GM21576 (cell line): ENCODE data around the gene ZNF334.
A peak's percentile ranks its signal among the peaks of the same experiment; 100 is the strongest.

Experiments used
- ATAC-seq: cut with Tn5 transposase; IDR thresholded peaks from one replicate; pipeline ENCODE4 v1.9.1; 2021; ENCODE audit warnings: mild to moderate bottlenecking, moderate library complexity; ENCODE audit not compliant: unreplicated experiment

ZNF334 gene

GRCh38 chr20:46512943-46513844 is at the start of gene ZNF334:
TSS of gene ZNF334 (minus strand) at chr20:46513559. CDS start at chr20:46512102, 1,457 bp downstream.
- ATAC-seq, result peak; percentile 53

GRCh38 chr20:46562373-46563169 is 49.2 kb upstream of the ZNF334 start:
- ATAC-seq, result no peak

GRCh38 chr20:46562009-46562372 is 48.6 kb upstream of the ZNF334 start:
- ATAC-seq, result no peak

GRCh38 chr20:46559685-46560440 is 46.5 kb upstream of the ZNF334 start:
- no peak for ATAC-seq

GRCh38 chr20:46559001-46559400 is 45.6 kb upstream of the ZNF334 start:
- no peak for ATAC-seq

- no peak for ATAC-seq
These were observed 45.2 kb upstream of the ZNF334 start for GRCh38 chr20:46558511-46558959.

- no peak for ATAC-seq
These were observed 44.0 kb upstream of the ZNF334 start for GRCh38 chr20:46557231-46557956.

- no peak for ATAC-seq
These were observed 42.1 kb upstream of the ZNF334 start for GRCh38 chr20:46555370-46555956.

- ATAC-seq, result no peak
These were observed 41.5 kb upstream of the ZNF334 start for GRCh38 chr20:46554828-46555227.

GRCh38 chr20:46553926-46554325 is 40.6 kb upstream of the ZNF334 start:
- no peak for ATAC-seq

- ATAC-seq, result peak; percentile 75
These were observed 39.4 kb upstream of the ZNF334 start for GRCh38 chr20:46552460-46553420.

- no peak for ATAC-seq
These were observed 38.4 kb upstream of the ZNF334 start for GRCh38 chr20:46551522-46552381.

- no peak for ATAC-seq
These were observed 37.1 kb upstream of the ZNF334 start, which contains the start of gene OCSTAMP for GRCh38 chr20:46550461-46550860. TSS of gene OCSTAMP (minus strand) at chr20:46550654. CDS start at chr20:46550560, 94 bp downstream.

GRCh38 chr20:46549188-46549972 is 36.0 kb upstream of the ZNF334 start:
- ATAC-seq, result no peak

- ATAC-seq, result no peak
These were observed 35.3 kb upstream of the ZNF334 start for GRCh38 chr20:46548688-46549087.

- ATAC-seq, result no peak
These were observed 34.6 kb upstream of the ZNF334 start for GRCh38 chr20:46547995-46548394.

GRCh38 chr20:46546936-46547335 is 33.6 kb upstream of the ZNF334 start:
- no peak for ATAC-seq
